Osteoblast (primary cell): Measurements from ENCODE around the gene KAT6B. TPM values are rescaled to one million over a fixed set of nuclear protein-coding genes. Genes with fewer than 3 reads are reported as not detected.

Experiments used
- DNase-seq: peaks from one replicate; pipeline ENCODE4 v3.0.0; 2011; ENCODE audit warnings: low spot score, mixed read lengths; ENCODE audit not compliant: insufficient read length; ENCODE audit errors: missing footprints
- H2AFZ ChIP-seq: 2 replicates; pipeline ENCODE4 v1.6.0; 2011; ENCODE audit warnings: mild to moderate bottlenecking, low read length
- H3K27ac ChIP-seq: 2 replicates; pipeline ENCODE4 v1.5.1; 2011; ENCODE audit warnings: mild to moderate bottlenecking, low read depth, low read length, moderate library complexity
- H3K27me3 ChIP-seq: 2 replicates; pipeline ENCODE4 v1.6.0; 2012; ENCODE audit warnings: mild to moderate bottlenecking, control low read depth, inconsistent platforms, low read length, moderate library complexity; ENCODE audit not compliant: insufficient read depth
- H3K36me3 ChIP-seq: 2 replicates; pipeline ENCODE4 v1.5.1; 2011; ENCODE audit warnings: mild to moderate bottlenecking, low read length, control low read depth, moderate library complexity; ENCODE audit not compliant: insufficient read depth
- H3K4me1 ChIP-seq: 2 replicates; pipeline ENCODE4 v1.5.1; 2011; ENCODE audit warnings: mild to moderate bottlenecking, low read length, control low read depth, moderate library complexity; ENCODE audit not compliant: insufficient read depth
- H3K4me2 ChIP-seq: 2 replicates; pipeline ENCODE4 v1.6.0; 2011; ENCODE audit warnings: mild to moderate bottlenecking, low read length; ENCODE audit not compliant: insufficient read depth
- H3K4me3 ChIP-seq: fragments of 200-600 bp; sonication (generic); 3 replicates; pipeline ENCODE4 v1.5.1; 2012; ENCODE audit warnings: mild to moderate bottlenecking, low read length, inconsistent platforms; ENCODE audit not compliant: insufficient read depth
- H3K79me2 ChIP-seq: 2 replicates; pipeline ENCODE4 v1.6.0; 2012; ENCODE audit warnings: mild to moderate bottlenecking, low read length, control low read depth, inconsistent platforms; ENCODE audit not compliant: insufficient read depth
- H3K9me3 ChIP-seq: 2 replicates; pipeline ENCODE4 v1.5.1; 2011; ENCODE audit warnings: low read depth, low read length, control low read depth
- H4K20me1 ChIP-seq: 2 replicates; pipeline ENCODE4 v1.6.0; 2012; ENCODE audit warnings: mild to moderate bottlenecking, low read length, control low read depth; ENCODE audit not compliant: insufficient read depth
- CTCF ChIP-seq: IDR thresholded peaks from 2 replicates; pipeline ENCODE4 v1.5.1; 2011; ENCODE audit warnings: mild to moderate bottlenecking, low read depth, low read length, moderate library complexity; ENCODE audit errors: extremely low read depth
- total RNA-seq: library from RNA; depleted of rRNA; stranded (reverse); fragments of >200 nt; gene quantifications from 2 replicates; pipeline ENCODE4 v1.2.3, GENCODE V29; 2012

KAT6B gene
- total RNA-seq, 1 donor: 24.6 TPM

GRCh38 chr10:74855439-74855838 is 29.0 kb downstream of the KAT6B start:
- H3K36me3 ChIP-seq: no peaks in the 10 kb centered on the region
- TF ChIP-seq CTCF: no peak
- H3K9me3 ChIP-seq: no peaks in the 10 kb centered on the region
- H3K79me2 ChIP-seq: peaks cover 62% of the 10 kb centered on the region
- no peaks in the 10 kb centered on the region for H3K27me3 ChIP-seq
- no peak for DNase-seq
- H3K4me1 ChIP-seq: no peaks in the 10 kb centered on the region
- H4K20me1 ChIP-seq: peaks cover 23% of the 10 kb centered on the region
- H3K4me3 ChIP-seq: no peak overlapping the region
- no peak overlapping the region for H3K4me2 ChIP-seq
- no peak overlapping the region for H3K27ac ChIP-seq
- H2AFZ ChIP-seq: no peak overlapping the region

- no peak overlapping the region for H3K27ac ChIP-seq
- H3K4me3 ChIP-seq: no peak overlapping the region
- peaks cover 60% of the 10 kb centered on the region for H3K79me2 ChIP-seq
- H2AFZ ChIP-seq: no peak overlapping the region
- DNase-seq: no peak
- H3K4me1 ChIP-seq: no peaks in the 10 kb centered on the region
- H3K27me3 ChIP-seq: no peaks in the 10 kb centered on the region
- no peak overlapping the region for H3K4me2 ChIP-seq
- H3K9me3 ChIP-seq: no peaks in the 10 kb centered on the region
- H3K36me3 ChIP-seq: no peaks in the 10 kb centered on the region
- H4K20me1 ChIP-seq: peaks cover 25% of the 10 kb centered on the region
- TF ChIP-seq CTCF: no peak
Measured at GRCh38 chr10:74856940-74857339, 30.5 kb downstream of the KAT6B start.

- no peaks in the 10 kb centered on the region for H3K9me3 ChIP-seq
- no peak for DNase-seq
- H3K27ac ChIP-seq: no peak overlapping the region
- peaks cover 58% of the 10 kb centered on the region for H3K79me2 ChIP-seq
- no peaks in the 10 kb centered on the region for H3K27me3 ChIP-seq
- H3K4me1 ChIP-seq: no peaks in the 10 kb centered on the region
- no peaks in the 10 kb centered on the region for H3K36me3 ChIP-seq
- peaks cover 21% of the 10 kb centered on the region for H4K20me1 ChIP-seq
- no peak overlapping the region for H2AFZ ChIP-seq
- no peak overlapping the region for H3K4me2 ChIP-seq
- no peak for TF ChIP-seq CTCF
- H3K4me3 ChIP-seq: no peak overlapping the region
Measured at GRCh38 chr10:74857586-74857985, 31.2 kb downstream of the KAT6B start.

- Histone ChIP-seq H3K27ac (no peak overlapping the region), H3K36me3 (no peaks in the 10 kb centered on the region), H3K9me3 (no peaks in the 10 kb centered on the region), H3K4me2 (no peak overlapping the region), H3K4me3 (no peak overlapping the region), H3K27me3 (no peaks in the 10 kb centered on the region), H3K4me1 (no peaks in the 10 kb centered on the region), H2AFZ (no peak overlapping the region), H4K20me1 (peaks cover 19% of the 10 kb centered on the region), H3K79me2 (peaks cover 54% of the 10 kb centered on the region)
- DNase-seq: no peak
- no peak for TF ChIP-seq CTCF
Measured at GRCh38 chr10:74859546-74859945, 33.1 kb downstream of the KAT6B start.
